T-helper 1 cell (primary cell): ENCODE measurements around the gene STEAP1.
"Not testable (repeated sequence)": the region's sequence is repeated elsewhere in the genome, so short reads cannot be mapped to it uniquely, and the experiment has no call there.

Experiments
- DNase-seq, 5 donors: peaks; one replicate each; pipeline ENCODE4 v3.0.0-alpha.2; 2012 to 2020

STEAP1 gene

GRCh38 chr7:90175667-90176066, 21.4 kb downstream of the STEAP1 start:
- DNase-seq: no peak

- no peak for DNase-seq
Measured at GRCh38 chr7:90176195-90176594, 21.9 kb downstream of the STEAP1 start.

- no peak for DNase-seq
Measured at GRCh38 chr7:90178166-90178565, 23.9 kb downstream of the STEAP1 start.

GRCh38 chr7:90178679-90179278, 24.5 kb downstream of the STEAP1 start:
- DNase-seq: peak in 1 of 5 donors; percentile 73

GRCh38 chr7:90180011-90180585, 25.8 kb downstream of the STEAP1 start:
- peak in 1 of 5 donors; percentile 8 for DNase-seq

- no peak for DNase-seq
Measured at GRCh38 chr7:90180649-90181048, 26.4 kb downstream of the STEAP1 start.

GRCh38 chr7:90181485-90181884, 27.2 kb downstream of the STEAP1 start:
- DNase-seq: no peak

- not testable (repeated sequence) for DNase-seq
Measured at GRCh38 chr7:90186290-90186689, 32.0 kb downstream of the STEAP1 start.

- no peak for DNase-seq
Measured at GRCh38 chr7:90187507-90188050, 33.3 kb downstream of the STEAP1 start.

GRCh38 chr7:90188281-90188680, 34.0 kb downstream of the STEAP1 start:
- DNase-seq: no peak

- no peak for DNase-seq
Measured at GRCh38 chr7:90190995-90191394, 36.7 kb downstream of the STEAP1 start.

- DNase-seq: no peak
Measured at GRCh38 chr7:90191648-90192047, 37.4 kb downstream of the STEAP1 start.

GRCh38 chr7:90192876-90193750, 38.8 kb downstream of the STEAP1 start:
- DNase-seq: no peak

GRCh38 chr7:90194911-90195809, 40.9 kb downstream of the STEAP1 start:
- no peak for DNase-seq

GRCh38 chr7:90201500-90202195, 47.4 kb downstream of the STEAP1 start:
- no peak for DNase-seq

- DNase-seq: no peak
Measured at GRCh38 chr7:90207956-90208355, 53.7 kb downstream of the STEAP1 start.

- no peak for DNase-seq
Measured at GRCh38 chr7:90209776-90210175, 55.5 kb downstream of the STEAP1 start.

- no peak for DNase-seq
Measured at GRCh38 chr7:90210475-90210874, 56.2 kb downstream of the STEAP1 start.

- DNase-seq: no peak
Measured at GRCh38 chr7:90210981-90211380, 56.7 kb downstream of the STEAP1 start.

- DNase-seq: peak in 2 of 5 donors; percentile 1 to 28
Measured at GRCh38 chr7:90211391-90212148, 57.3 kb downstream of the STEAP1 start, which contains the start of gene STEAP2. TSS of gene STEAP2 (plus strand) at chr7:90211740. CDS start at chr7:90225083, 13,343 bp downstream.

- DNase-seq: no peak
Measured at GRCh38 chr7:90212149-90212495, 57.9 kb downstream of the STEAP1 start.
